ENCODE measurements around the gene FOLR1.

Gene FOLR1

GRCh38 chr11:72228229-72228843 is 36.4 kb downstream of the FOLR1 start:
- Histone ChIP-seq H3K9me2 (replicated peaks; ENCODE audit: insufficient read depth, low read length) (no peaks in the 10 kb centered on the region), H3K79me2 (ENCODE audit: low read length) (peaks cover 28% of the 10 kb centered on the region), H3F3A (ENCODE audit: insufficient read depth, low read length) (peaks cover 9% of the 10 kb centered on the region; the same call in 1 of the 2 replicates), H3K27me3 (replicated peaks; ENCODE audit: insufficient read depth, low read length) (no peaks in the 10 kb centered on the region), H4K20me1 (ENCODE audit: insufficient read depth, low read length) (no peaks in the 10 kb centered on the region), H3K9me3 (replicated peaks; ENCODE audit: insufficient read depth, low read length) (no peaks in the 10 kb centered on the region), H3K4me1 (ENCODE audit: low read length) (no peaks in the 10 kb centered on the region), H3K9ac (ENCODE audit: low read length) (no peak overlapping the region), H3K27ac (ENCODE audit: low read length) (no peak overlapping the region), H2AFZ (ENCODE audit: low read length) (no peak overlapping the region), H3K36me3 (replicated peaks; ENCODE audit: insufficient read depth, low read length) (no peaks in the 10 kb centered on the region), H3K4me3 (ENCODE audit: low read length) (no peak overlapping the region), H3K4me2 (ENCODE audit: low read depth, low read length) (no peak overlapping the region)
- no peak for TF ChIP-seq EZH2 (optimal IDR thresholded peaks at IDR 0.05; ENCODE audit: low read depth, low read length)
- TF ChIP-seq, protein P1, sequence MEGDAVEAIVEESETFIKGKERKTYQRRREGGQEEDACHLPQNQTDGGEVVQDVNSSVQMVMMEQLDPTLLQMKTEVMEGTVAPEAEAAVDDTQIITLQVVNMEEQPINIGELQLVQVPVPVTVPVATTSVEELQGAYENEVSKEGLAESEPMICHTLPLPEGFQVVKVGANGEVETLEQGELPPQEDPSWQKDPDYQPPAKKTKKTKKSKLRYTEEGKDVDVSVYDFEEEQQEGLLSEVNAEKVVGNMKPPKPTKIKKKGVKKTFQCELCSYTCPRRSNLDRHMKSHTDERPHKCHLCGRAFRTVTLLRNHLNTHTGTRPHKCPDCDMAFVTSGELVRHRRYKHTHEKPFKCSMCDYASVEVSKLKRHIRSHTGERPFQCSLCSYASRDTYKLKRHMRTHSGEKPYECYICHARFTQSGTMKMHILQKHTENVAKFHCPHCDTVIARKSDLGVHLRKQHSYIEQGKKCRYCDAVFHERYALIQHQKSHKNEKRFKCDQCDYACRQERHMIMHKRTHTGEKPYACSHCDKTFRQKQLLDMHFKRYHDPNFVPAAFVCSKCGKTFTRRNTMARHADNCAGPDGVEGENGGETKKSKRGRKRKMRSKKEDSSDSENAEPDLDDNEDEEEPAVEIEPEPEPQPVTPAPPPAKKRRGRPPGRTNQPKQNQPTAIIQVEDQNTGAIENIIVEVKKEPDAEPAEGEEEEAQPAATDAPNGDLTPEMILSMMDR (IDR thresholded peaks at IDR 0.05; ENCODE audit: low read length), result no peak
- no peak for TF ChIP-seq EZH2phosphoT487 (IDR thresholded peaks at IDR 0.05; ENCODE audit: low read length)
- DNase-seq, result no peak

- Histone ChIP-seq H4K20me1 (ENCODE audit: insufficient read depth, low read length) (no peaks in the 10 kb centered on the region), H3K36me3 (replicated peaks; ENCODE audit: insufficient read depth, low read length) (no peaks in the 10 kb centered on the region), H3K4me2 (ENCODE audit: low read depth, low read length) (no peak overlapping the region), H3K79me2 (ENCODE audit: low read length) (peaks cover 28% of the 10 kb centered on the region), H3K4me3 (ENCODE audit: low read length) (no peak overlapping the region), H3K9me2 (replicated peaks; ENCODE audit: insufficient read depth, low read length) (no peaks in the 10 kb centered on the region), H3K27me3 (replicated peaks; ENCODE audit: insufficient read depth, low read length) (no peaks in the 10 kb centered on the region), H3K9me3 (replicated peaks; ENCODE audit: insufficient read depth, low read length) (no peaks in the 10 kb centered on the region), H3F3A (ENCODE audit: insufficient read depth, low read length) (0 out of 2 replicates have a peak, but pooled peaks cover 6% of the 10 kb centered on the region), H3K9ac (ENCODE audit: low read length) (no peak overlapping the region), H2AFZ (ENCODE audit: low read length) (no peak overlapping the region), H3K27ac (ENCODE audit: low read length) (no peak overlapping the region), H3K4me1 (ENCODE audit: low read length) (no peaks in the 10 kb centered on the region)
- DNase-seq, result no peak
- TF ChIP-seq EZH2 (optimal IDR thresholded peaks at IDR 0.05; ENCODE audit: low read depth, low read length) (no peak), EZH2phosphoT487 (IDR thresholded peaks at IDR 0.05; ENCODE audit: low read length) (no peak)
- TF ChIP-seq, protein P1 (IDR thresholded peaks at IDR 0.05; ENCODE audit: low read length), result no peak
Observed at GRCh38 chr11:72228844-72229231, 36.9 kb downstream of the FOLR1 start.

DNA sequence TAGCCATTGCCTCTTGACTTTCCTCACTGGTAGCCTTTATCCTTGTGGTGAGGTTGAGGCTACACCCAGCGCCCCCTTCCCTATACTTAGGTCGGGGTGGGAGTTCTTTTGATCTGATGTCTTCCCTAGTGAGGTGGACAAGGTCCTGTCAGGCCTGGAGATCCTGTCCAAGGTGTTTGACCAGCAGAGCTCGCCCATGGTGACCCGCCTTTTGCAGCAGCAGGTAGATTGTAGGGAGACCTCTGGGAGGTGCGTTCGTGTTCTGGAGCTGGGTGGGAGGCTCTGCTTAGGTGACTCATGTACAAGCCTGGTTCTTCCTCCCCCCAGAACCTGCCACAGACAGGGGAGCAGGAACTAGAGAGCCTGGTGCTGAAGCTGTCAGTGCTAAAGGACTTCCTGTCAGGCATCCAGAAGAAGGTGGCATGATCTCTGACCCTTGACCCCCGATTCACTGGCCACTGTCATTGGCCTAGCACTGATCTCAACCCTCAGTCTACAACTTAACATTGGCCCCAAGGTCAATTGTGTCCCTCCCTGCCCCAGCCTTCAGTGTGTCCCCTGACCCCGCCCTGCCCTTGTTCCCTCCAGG is 37.5 kb downstream of the FOLR1 start:
- Histone ChIP-seq H3K9me2 (replicated peaks; ENCODE audit: insufficient read depth, low read length) (no peaks in the 10 kb centered on the region), H4K20me1 (ENCODE audit: insufficient read depth, low read length) (no peaks in the 10 kb centered on the region), H3F3A (ENCODE audit: insufficient read depth, low read length) (0 out of 2 replicates have a peak, but pooled peaks cover under 1% of the 10 kb centered on the region), H3K27me3 (replicated peaks; ENCODE audit: insufficient read depth, low read length) (no peaks in the 10 kb centered on the region), H3K4me3 (ENCODE audit: low read length) (no peak overlapping the region), H3K4me2 (ENCODE audit: low read depth, low read length) (no peak overlapping the region), H3K4me1 (ENCODE audit: low read length) (no peaks in the 10 kb centered on the region), H2AFZ (ENCODE audit: low read length) (no peak overlapping the region), H3K27ac (ENCODE audit: low read length) (no peak overlapping the region), H3K36me3 (replicated peaks; ENCODE audit: insufficient read depth, low read length) (no peaks in the 10 kb centered on the region), H3K9me3 (replicated peaks; ENCODE audit: insufficient read depth, low read length) (no peaks in the 10 kb centered on the region), H3K9ac (ENCODE audit: low read length) (no peak overlapping the region), H3K79me2 (ENCODE audit: low read length) (peaks cover 23% of the 10 kb centered on the region)
- DNase-seq, result no peak
- TF ChIP-seq EZH2phosphoT487 (IDR thresholded peaks at IDR 0.05; ENCODE audit: low read length) (no peak), EZH2 (optimal IDR thresholded peaks at IDR 0.05; ENCODE audit: low read depth, low read length) (no peak)
- TF ChIP-seq, protein P1 (IDR thresholded peaks at IDR 0.05; ENCODE audit: low read length), result no peak

All from MM.1S (cell line).